Left colon (tissue), 2 donors: Measurements from ENCODE around the gene EPN2. TPM values are rescaled to one million over a fixed set of nuclear protein-coding genes. Genes with fewer than 3 reads are reported as not detected.
"Not testable (repeated sequence)": the region's sequence is repeated elsewhere in the genome, so short reads cannot be mapped to it uniquely, and the experiment has no call there.

ENCODE experiments used
- ATAC-seq: fragments of 200-7000 bp; cut with Tn5 transposase; one replicate; pipeline ENCODE4 v1.9.1; 2020; ENCODE audit warnings: mild to moderate bottlenecking, moderate library complexity
- DNase-seq, 2 donors: peaks; one replicate each; pipeline ENCODE4 v3.0.0-alpha.2; 2020
- intact Hi-C, 2 donors: fragments of 100-400 bp; cut with DNase I in 1 of 2; cut with micrococcal nuclease in 1 of 2; formaldehyde crosslinking; loops; one replicate each; pipeline versions ENCODE4 v1.11.2 to v1.14.0; 2022; cut with DNase I, micrococcal nuclease
- total RNA-seq, 2 donors: library from RNA; stranded (reverse); fragmentation: NEBNext Ultra II Directional; extraction: Animal tissue kit (Norgen Biotek cat#: 25700); gene quantifications; one replicate each; pipeline ENCODE4 v1.2.1, GENCODE V29; 2021
- donor health status: DM: no; HTN: no; CAD: no.
- donor health status: DM: yes; HTN: yes; CAD: no.

Gene EPN2
- total RNA-seq, 2 donors from 2014 or later: 41.0 to 45.9 TPM

DNA sequence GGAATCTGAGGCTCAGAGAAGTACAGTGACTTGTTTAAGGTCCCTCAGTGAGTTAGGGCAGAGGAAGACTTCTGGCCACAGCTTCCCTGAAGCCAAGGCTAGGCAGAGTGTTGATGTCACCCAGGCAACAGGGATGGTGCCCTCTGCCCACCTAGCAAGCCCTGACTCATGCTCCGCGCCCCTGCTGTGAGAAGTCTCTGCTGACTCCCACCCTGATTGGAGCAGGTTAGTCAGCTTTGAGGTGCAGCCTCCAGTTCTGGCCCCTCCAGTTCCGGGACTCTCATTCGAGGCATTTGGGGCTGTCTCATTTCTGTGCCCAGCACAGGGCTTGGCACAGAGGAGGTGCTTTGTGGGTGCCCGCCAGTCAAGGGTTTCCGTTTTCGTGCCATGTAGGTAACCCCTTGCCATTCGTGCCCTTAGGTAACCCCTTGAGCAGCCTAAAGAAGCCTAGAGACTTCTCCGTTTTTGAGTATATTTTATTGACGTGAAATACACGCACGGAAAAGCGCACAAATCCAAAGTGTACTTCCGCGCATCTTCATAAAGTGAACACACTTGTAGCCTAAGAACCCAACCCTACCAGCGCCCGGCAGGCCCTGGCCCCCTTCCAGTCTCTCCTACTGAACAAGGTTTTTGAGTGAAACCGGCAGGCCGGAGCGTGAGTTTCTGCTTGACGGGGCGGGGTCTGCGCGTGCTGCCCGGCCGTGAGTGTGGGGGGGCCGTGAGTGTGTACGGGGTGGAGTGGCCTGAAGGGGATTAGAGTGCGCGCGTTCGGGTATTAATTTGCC is 621 bp upstream of the EPN2 start:
- DNase-seq, intact Hi-C loops: not testable (repeated sequence)
- peak; percentile 53 for ATAC-seq

DNA sequence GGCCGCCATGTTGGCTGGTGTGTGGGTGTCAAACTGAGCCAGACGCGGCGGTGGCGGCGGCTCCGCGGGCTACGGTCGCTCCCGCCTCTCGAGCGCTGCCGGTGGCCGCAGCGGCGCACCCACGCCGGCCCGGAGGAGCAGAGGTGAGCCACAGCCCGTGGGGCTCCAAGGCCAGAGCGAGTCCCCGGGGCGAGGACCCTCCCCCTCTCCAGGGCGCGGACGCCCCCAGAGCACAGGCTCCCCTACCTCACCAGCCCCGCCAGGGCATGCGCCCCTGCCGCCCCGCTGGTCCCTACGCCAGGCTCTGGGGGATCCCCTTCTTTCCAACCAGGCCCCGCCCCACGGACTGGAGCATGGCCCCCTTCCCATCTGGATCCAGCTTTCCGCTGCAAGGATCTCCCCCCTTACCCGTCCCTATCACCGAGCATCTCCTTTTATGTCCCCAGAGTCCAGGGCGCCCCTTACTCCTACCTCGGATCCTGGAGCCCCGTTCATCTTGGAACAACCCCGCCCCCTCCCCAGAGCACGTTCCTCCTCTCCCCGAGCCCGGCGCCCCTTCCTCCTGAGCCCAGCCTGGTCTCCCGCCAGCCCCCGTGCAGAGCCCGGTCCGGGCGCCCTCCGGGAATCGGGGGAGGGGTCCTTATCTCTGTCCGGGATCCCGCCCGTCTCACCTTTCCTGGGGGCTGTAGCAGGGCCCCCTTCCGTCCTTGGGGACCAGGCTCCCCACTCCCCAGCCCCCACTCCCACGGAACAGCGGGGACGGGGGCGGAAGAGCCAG is 412 bp downstream of the EPN2 start:
- intact Hi-C loops: no loop called here
- ATAC-seq: peak; percentile 44
- DNase-seq: peak; percentile 48 to 66

DNA sequence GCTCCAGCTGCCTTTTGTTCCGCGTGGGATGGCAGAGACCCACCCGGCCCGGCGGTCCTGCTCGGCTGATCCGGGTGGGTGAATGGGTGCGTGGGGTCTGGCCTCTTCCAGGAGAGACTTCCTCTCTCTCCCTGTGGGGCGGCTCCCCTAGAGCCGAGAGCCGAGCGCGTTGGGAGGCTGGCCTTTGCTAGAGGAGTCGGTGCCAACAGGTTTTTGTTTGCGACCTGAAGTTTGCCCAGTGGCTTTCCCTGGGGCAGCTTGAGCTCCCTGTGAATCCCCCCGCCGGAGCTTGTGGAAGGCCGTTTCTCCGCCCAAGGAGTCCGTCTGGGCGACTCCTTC is 970 bp downstream of the EPN2 start:
- ATAC-seq (peak; percentile 58), DNase-seq (peak; percentile 43 to 59)
- intact Hi-C loops: no loop called here

GRCh38 chr17:19239544-19239943 is 2.4 kb downstream of the EPN2 start:
- ATAC-seq: no peak
- peak in 1 of 2 donors; percentile 34 for DNase-seq
- intact Hi-C loops: no loop called here

- DNase-seq (no peak), ATAC-seq (no peak)
- intact Hi-C loops: no loop called here
Observed at GRCh38 chr17:19242323-19242722, 5.2 kb downstream of the EPN2 start.

DNA sequence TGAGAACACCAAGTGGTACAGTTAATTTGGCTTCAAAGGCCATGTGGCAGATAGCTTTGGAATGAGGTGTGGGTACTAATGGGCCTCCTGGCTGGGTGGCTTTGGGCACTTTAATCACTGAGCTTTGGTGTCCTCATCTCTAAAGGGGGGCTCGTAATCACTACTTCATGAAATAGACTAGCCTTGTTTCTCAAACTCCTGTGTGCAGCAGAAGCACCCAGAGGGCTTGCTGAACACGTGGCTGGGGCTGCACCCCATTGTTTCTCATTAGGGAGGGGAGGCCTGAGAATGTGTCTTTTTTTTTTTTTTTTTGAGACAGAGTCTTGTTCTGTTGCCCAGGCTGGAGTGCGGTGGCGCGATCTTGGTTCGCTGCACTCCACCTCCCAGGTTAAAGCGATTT is 5.8 kb downstream of the EPN2 start:
- ATAC-seq: no peak
- no peak for DNase-seq
- intact Hi-C loops: no loop called here

DNA sequence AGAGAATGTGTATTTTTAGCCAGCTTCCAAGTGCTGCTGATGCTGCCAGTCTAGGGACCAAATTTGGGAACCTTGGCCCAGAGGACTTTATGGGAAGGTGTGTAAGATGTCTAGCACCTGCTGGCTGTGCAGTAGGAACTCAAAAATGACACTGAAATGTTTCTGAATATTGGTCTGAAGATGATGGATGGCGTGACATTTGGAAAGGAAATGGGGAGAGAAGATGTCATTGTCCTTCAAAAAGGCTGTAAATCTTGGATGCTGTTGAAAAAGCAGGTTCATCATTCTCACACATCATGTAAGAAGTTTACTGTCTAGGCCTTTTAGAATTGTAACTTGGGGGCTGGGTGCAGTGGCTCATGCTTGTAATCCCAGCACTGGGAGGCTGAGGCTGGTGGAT is 6.7 kb downstream of the EPN2 start:
- DNase-seq (no peak), ATAC-seq (no peak)
- intact Hi-C loops: no loop called here

DNA sequence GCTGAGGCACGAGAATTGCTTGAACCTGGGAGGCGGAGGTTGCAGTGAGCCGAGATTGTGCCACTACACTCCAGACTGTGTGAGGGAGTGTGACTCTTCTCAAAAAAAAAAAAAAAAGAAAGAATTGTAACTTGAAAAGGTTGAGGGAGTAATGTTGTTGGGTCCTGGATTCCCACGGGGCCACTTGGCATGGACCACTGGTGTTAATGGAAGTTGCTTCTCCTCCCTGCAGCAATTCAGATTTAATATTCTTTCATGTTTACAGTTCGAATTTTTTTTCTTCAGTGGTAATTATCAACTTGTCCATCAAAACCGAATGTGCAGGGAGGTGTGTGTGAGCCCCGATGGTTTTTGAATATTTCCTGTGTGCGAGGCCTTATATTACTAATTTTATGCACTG is 7.2 kb downstream of the EPN2 start:
- intact Hi-C loops: no loop called here
- ATAC-seq (no peak), DNase-seq (no peak)

GRCh38 chr17:19244781-19245180 is 7.6 kb downstream of the EPN2 start:
- intact Hi-C loops: no loop called here
- no peak for DNase-seq
- no peak for ATAC-seq

- peak; percentile 29 for ATAC-seq
- DNase-seq: no peak
Observed at GRCh38 chr17:19247473-19247872, 10.3 kb downstream of the EPN2 start.

GRCh38 chr17:19248151-19248927 is 11.2 kb downstream of the EPN2 start:
- intact Hi-C loops: no loop called here
- DNase-seq (no peak), ATAC-seq (peak; percentile 84)

More at GRCh38 chr17:19247473-19247872, 10.3 kb downstream of the EPN2 start:
- intact Hi-C loops: no loop called here

GRCh38 chr17:19248928-19249574 is 11.9 kb downstream of the EPN2 start:
- ATAC-seq (peak; percentile 41), DNase-seq (no peak)
- intact Hi-C loops: no loop called here

GRCh38 chr17:19249681-19250080 is 12.5 kb downstream of the EPN2 start:
- no peak for ATAC-seq
- DNase-seq: no peak

DNA sequence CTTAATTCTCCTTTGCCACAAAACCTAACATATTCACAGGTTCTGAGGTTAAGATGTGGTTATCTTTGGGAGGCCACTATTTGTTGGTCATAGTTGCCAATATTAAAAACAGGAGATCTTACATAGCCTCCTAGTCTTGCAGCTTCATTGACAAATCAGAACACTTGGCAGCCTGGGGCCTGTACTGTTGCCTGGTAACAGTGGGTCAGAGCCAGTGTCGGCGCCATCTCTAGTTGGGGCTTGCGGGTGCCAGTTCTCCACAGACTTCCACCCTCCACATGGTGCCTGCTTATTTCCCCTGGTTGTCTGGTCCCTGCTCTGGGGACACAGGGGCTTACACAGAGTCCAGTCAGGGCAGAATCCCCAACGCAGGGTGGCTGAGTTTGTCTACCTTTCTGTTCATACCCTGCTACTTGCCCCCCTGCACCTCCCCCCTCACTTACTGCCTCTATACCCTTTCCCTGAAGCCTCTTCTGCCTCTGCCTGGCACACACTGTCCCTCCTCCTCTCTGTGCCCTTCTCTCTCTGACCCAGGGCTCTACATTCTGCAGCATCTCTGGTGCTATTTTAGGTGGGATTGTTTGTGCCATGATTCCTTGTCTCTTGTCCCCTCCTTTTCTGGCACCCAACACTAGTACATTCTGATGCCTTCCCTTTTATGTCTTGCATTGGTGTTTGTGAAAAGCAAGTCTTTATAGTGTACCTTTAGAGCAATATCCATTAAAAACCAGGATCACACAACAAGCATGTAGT is 13.4 kb downstream of the EPN2 start:
- no peak for DNase-seq
- intact Hi-C loops: no loop called here
- no peak for ATAC-seq

More at GRCh38 chr17:19249681-19250080, 12.5 kb downstream of the EPN2 start:
- intact Hi-C loops: no loop called here

DNA sequence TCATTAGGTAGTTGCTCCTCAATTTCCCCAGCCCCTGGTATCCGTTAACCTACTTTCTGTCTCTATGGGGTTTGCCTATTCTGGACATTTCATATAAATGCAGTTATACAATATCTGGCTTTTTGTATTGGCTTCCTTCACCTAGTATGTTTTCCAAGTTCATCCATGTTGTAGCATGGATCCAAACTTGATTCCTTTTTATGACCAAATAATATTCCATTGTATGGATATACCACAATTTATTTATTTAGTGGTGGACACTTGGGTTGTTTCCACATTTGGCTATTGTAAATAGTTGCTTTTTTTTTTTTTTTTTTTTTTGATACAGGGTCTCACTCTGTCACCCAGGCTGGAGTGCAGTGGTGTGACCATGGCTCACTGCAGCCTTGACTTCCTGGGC is 15.9 kb downstream of the EPN2 start:
- DNase-seq (no peak), ATAC-seq (no peak)
- intact Hi-C loops: no loop called here

- ATAC-seq (no peak), DNase-seq (no peak)
- intact Hi-C loops: no loop called here
Observed at GRCh38 chr17:19254651-19255050, 17.5 kb downstream of the EPN2 start.

DNA sequence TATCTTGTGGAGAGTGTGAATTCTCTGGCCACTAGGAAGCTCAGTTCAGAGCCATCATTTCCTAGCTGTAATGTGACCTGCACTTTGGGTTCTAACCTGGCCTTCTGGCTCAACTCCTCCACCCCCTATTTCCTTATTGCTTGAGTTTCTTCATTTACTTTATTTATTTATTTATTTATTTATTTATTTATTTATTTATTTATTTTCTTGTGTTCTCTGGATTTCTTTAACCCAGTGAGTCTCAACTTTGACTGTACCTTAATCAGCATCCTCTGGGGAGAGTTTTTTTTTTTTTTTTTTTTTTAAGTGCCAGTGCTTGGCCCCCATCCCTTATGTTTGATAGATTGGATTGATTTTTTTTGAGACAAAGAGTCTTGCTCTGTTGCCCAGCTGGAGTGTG is 18.1 kb downstream of the EPN2 start:
- intact Hi-C loops: no loop called here
- DNase-seq (no peak), ATAC-seq (no peak)

DNA sequence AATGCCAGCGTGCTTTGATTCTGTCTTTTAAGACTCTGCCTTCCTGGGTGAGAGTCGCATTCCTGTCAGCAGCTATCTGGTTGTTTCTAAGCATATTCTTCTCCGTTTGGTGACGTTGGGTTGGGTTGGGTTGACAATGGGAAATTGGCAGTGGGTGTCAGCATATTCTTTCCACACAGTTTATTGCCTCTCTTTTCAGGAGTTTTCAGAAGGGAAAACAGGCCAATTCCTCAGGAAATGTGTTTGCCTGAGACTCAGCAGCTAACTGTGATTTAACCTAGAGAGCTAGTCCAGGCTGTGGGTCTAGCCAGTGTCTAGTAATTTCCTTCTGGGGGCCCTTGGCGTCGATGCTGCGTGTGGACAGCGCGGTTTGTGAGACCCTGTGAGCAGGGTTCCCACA is 21.2 kb downstream of the EPN2 start:
- DNase-seq: no peak
- intact Hi-C loops: no loop called here
- no peak for ATAC-seq
